OCI-LY7 (cell line): ENCODE measurements around the gene TRAF2. TPM values are rescaled to one million over a fixed set of nuclear protein-coding genes. Genes with fewer than 3 reads are reported as not detected.

ENCODE experiments used
- BruUV-seq: library from RNA; stranded (reverse); fragments of 400-500 nt; replicated peaks from 2 replicates; lab custom pipeline; 2021; lab: Mats Ljungman, UMichigan
- CTCF ChIA-PET: fragments of 300-600 bp; sonication (Branson Sonifier 250); formaldehyde crosslinking; loops from one replicate; lab custom pipeline; 2022; ENCODE audit warnings: antibody characterized with exemption; ENCODE audit not compliant: unreplicated experiment; lab: Charles Lee
- POLR2A ChIA-PET: fragments of 300-600 bp; sonication (Branson Sonifier 250); formaldehyde crosslinking; loops from one replicate; lab custom pipeline; 2022; ENCODE audit warnings: antibody characterized with exemption; lab: Charles Lee
- DNase-seq: peaks from one replicate; pipeline ENCODE4 v3.0.0-alpha.2; 2015; ENCODE audit warnings: low spot score
- H2AFZ ChIP-seq: fragments of 200-600 bp; sonication (generic), shearing (Covaris generic); 2 replicates; pipeline ENCODE4 v1.6.1; 2014; ENCODE audit warnings: mild to moderate bottlenecking, antibody characterized with exemption, low read length, moderate library complexity
- H3K27ac ChIP-seq: fragments of 200-600 bp; sonication (generic); 2 replicates; pipeline ENCODE4 v1.5.1; 2014; ENCODE audit warnings: mixed run types, low read depth, mild to moderate bottlenecking, moderate library complexity, low read length, inconsistent platforms; ENCODE audit not compliant: poor library complexity, severe bottlenecking
- H3K36me3 ChIP-seq: fragments of 200-600 bp; sonication (generic); 2 replicates; pipeline ENCODE4 v1.6.1; 2014; ENCODE audit warnings: mild to moderate bottlenecking, antibody characterized with exemption, low read length, moderate library complexity, mixed read lengths; ENCODE audit not compliant: insufficient read depth
- H3K4me1 ChIP-seq: fragments of 200-600 bp; sonication (generic); 2 replicates; pipeline ENCODE4 v1.5.1; 2014; ENCODE audit warnings: mild to moderate bottlenecking, low read length; ENCODE audit not compliant: insufficient read depth, poor library complexity, severe bottlenecking
- H3K4me2 ChIP-seq: fragments of 200-600 bp; sonication (generic); 2 replicates; pipeline ENCODE4 v1.6.1; 2014; ENCODE audit warnings: mild to moderate bottlenecking, low read length
- H3K4me3 ChIP-seq: fragments of 200-600 bp; sonication (generic); 2 replicates; pipeline ENCODE4 v1.5.1; 2014; ENCODE audit warnings: mild to moderate bottlenecking, low read depth, low read length; ENCODE audit not compliant: poor library complexity, severe bottlenecking
- H3K79me2 ChIP-seq: fragments of 200-600 bp; sonication (generic); 2 replicates; pipeline ENCODE4 v1.6.1; 2016; ENCODE audit warnings: low read depth, mild to moderate bottlenecking, low read length, moderate library complexity, mixed read lengths; ENCODE audit not compliant: insufficient read depth
- H3K9me2 ChIP-seq: fragments of 200-600 bp; sonication (generic); 2 replicates; pipeline ENCODE4 v1.6.1; 2016; ENCODE audit warnings: mild to moderate bottlenecking, low read length, mixed read lengths; ENCODE audit not compliant: insufficient read depth
- H3K9me3 ChIP-seq: fragments of 200-600 bp; sonication (generic); 2 replicates; pipeline ENCODE4 v1.6.1; 2014; ENCODE audit warnings: mild to moderate bottlenecking, mixed run types, low read length, mixed read lengths
- H4K20me1 ChIP-seq: fragments of 200-600 bp; sonication (generic); 2 replicates; pipeline ENCODE4 v1.6.1; 2014; ENCODE audit warnings: mild to moderate bottlenecking, antibody characterized with exemption, low read length, moderate library complexity, mixed read lengths; ENCODE audit not compliant: insufficient read depth
- EZH2phosphoT487 ChIP-seq: fragments of 200-600 bp; sonication (generic); IDR thresholded peaks from 2 replicates; pipeline ENCODE4 v1.6.1; 2018; ENCODE audit warnings: low read depth, borderline replicate concordance, mild to moderate bottlenecking, mixed run types, antibody characterized with exemption, low read length, moderate library complexity, mixed read lengths
- intact Hi-C: fragments of 100-400 bp; cut with micrococcal nuclease; formaldehyde crosslinking; loops from one replicate; pipeline ENCODE4 v1.10.0; 2022; ENCODE audit not compliant: unreplicated experiment
- total RNA-seq, 2 experiments: library from RNA; depleted of rRNA in 1 of 2; stranded (reverse); fragments of >200 nt in 1 of 2; shearing (Covaris generic) in 1 of 2; gene quantifications; 2 replicates each; pipeline ENCODE4 v1.2.3, GENCODE V29; 2014 to 2022
- TF ChIP-seq, protein P1 (sequence below): fragments of 200-600 bp; sonication (generic); conservative IDR thresholded peaks from 2 replicates; pipeline ENCODE4 v1.5.1; 2014; ENCODE audit warnings: mild to moderate bottlenecking, antibody characterized with exemption, low read length, moderate library complexity, mixed read lengths

The TRAF2 gene
- total RNA-seq, 2 experiments from 2014 or later, result 31.4 to 40.5 TPM

GRCh38 chr9:136852664-136853595, 33.4 kb upstream of the TRAF2 start:
- Histone ChIP-seq H3K9me2 (no peaks in the 10 kb centered on the region), H3K36me3 (no peaks in the 10 kb centered on the region), H3K79me2 (no peaks in the 10 kb centered on the region), H3K27ac (no peak overlapping the region), H3K4me1 (peaks cover 6% of the 10 kb centered on the region), H3K4me3 (no peak overlapping the region), H3K9me3 (no peaks in the 10 kb centered on the region), H3K4me2 (no peak overlapping the region), H4K20me1 (no peaks in the 10 kb centered on the region), H2AFZ (no peak overlapping the region)
- ChIA-PET POLR2A (no interaction called here), CTCF (no interaction called here)
- no peak for DNase-seq
- TF ChIP-seq, protein P1, sequence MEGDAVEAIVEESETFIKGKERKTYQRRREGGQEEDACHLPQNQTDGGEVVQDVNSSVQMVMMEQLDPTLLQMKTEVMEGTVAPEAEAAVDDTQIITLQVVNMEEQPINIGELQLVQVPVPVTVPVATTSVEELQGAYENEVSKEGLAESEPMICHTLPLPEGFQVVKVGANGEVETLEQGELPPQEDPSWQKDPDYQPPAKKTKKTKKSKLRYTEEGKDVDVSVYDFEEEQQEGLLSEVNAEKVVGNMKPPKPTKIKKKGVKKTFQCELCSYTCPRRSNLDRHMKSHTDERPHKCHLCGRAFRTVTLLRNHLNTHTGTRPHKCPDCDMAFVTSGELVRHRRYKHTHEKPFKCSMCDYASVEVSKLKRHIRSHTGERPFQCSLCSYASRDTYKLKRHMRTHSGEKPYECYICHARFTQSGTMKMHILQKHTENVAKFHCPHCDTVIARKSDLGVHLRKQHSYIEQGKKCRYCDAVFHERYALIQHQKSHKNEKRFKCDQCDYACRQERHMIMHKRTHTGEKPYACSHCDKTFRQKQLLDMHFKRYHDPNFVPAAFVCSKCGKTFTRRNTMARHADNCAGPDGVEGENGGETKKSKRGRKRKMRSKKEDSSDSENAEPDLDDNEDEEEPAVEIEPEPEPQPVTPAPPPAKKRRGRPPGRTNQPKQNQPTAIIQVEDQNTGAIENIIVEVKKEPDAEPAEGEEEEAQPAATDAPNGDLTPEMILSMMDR, result no peak
- no peak for TF ChIP-seq EZH2phosphoT487
- no TSS peak for BruUV-seq
- intact Hi-C loops, result no loop called here

GRCh38 chr9:136853596-136854112, 32.7 kb upstream of the TRAF2 start:
- CTCF ChIA-PET, result no interaction called here
- POLR2A ChIA-PET, result no interaction called here

More at GRCh38 chr9:136853596-136854112, 32.7 kb upstream of the TRAF2 start:
- Histone ChIP-seq H3K4me2 (no peak overlapping the region), H3K9me2 (no peaks in the 10 kb centered on the region), H3K4me1 (peaks cover 6% of the 10 kb centered on the region), H3K79me2 (no peaks in the 10 kb centered on the region), H3K4me3 (no peak overlapping the region), H3K9me3 (no peaks in the 10 kb centered on the region), H3K27ac (no peak overlapping the region), H2AFZ (no peak overlapping the region), H4K20me1 (no peaks in the 10 kb centered on the region), H3K36me3 (no peaks in the 10 kb centered on the region)
- no peak for TF ChIP-seq EZH2phosphoT487
- TF ChIP-seq, protein P1, result 0 out of 2 replicates have a peak, but pooled peaks have one; percentile 30
- BruUV-seq, result no TSS peak
- peak; percentile 24 for DNase-seq
- intact Hi-C loops, result no loop called here
